HCT116 (cell line): ENCODE data around the gene DNAJC6. TPM values are rescaled to one million over a fixed set of nuclear protein-coding genes. Genes with fewer than 3 reads are reported as not detected.

Source experiments
- ATAC-seq: fragments of 200-7000 bp; cut with Tn5 transposase; 2 replicates; pipeline ENCODE4 v1.9.1; 2020; ENCODE audit warnings: mild to moderate bottlenecking, moderate library complexity
- BruUV-seq: library from RNA; stranded (reverse); fragments of 400-500 nt; replicated peaks from 2 replicates; lab custom pipeline; 2021; lab: Mats Ljungman, UMichigan
- CTCF ChIA-PET: fragments of 300-600 bp; sonication (Branson Sonifier 250); formaldehyde crosslinking; loops from one replicate; lab custom pipeline; 2021; ENCODE audit warnings: antibody characterized with exemption; lab: Charles Lee
- POLR2A ChIA-PET: fragments of 300-600, 350-600 bp; sonication (Branson Sonifier 250); formaldehyde crosslinking; loops from one replicate; lab custom pipeline; 2021; ENCODE audit warnings: antibody characterized with exemption; lab: Charles Lee
- RAD21 ChIA-PET, 2 experiments: fragments of 300-600 bp; sonication (Branson Sonifier 250); formaldehyde crosslinking; loops; one replicate each; lab custom pipeline; 2023; ENCODE audit warnings: low total read pairs in 2 of 2; ENCODE audit not compliant: uncharacterized antibody in 2 of 2, unreplicated experiment in 2 of 2, low non-redundant PET in 1 of 2; lab: Charles Lee
- DNase-seq: peaks from one replicate; pipeline ENCODE4 v3.0.0-alpha.2; 2010; ENCODE audit warnings: low read depth, low spot score
- H2AFZ ChIP-seq: fragments of 200-600 bp; shearing (Covaris generic), sonication (generic); 2 replicates; pipeline ENCODE4 v1.6.1; 2017; ENCODE audit warnings: low read depth, mixed run types, mixed read lengths, antibody characterized with exemption, low read length; ENCODE audit not compliant: poor library complexity, severe bottlenecking
- H3K27ac ChIP-seq: 2 replicates; pipeline ENCODE4 v1.5.1; 2012; ENCODE audit warnings: low read depth, low read length
- H3K27me3 ChIP-seq: fragments of 200-600 bp; sonication (generic); 2 replicates; pipeline ENCODE4 v1.6.1; 2016; ENCODE audit warnings: mixed run types, low read length, mixed read lengths; ENCODE audit not compliant: insufficient read depth
- H3K36me3 ChIP-seq, 2 experiments: fragments of 200-500 bp in 1 of 2; fragments of 200-600 bp in 1 of 2; sonication (Bioruptor generic) in 1 of 2; sonication (generic) in 1 of 2; 2 replicates each; pipeline versions ENCODE4 v1.5.1 to v1.6.1; 2014 to 2016; ENCODE audit warnings: low read length in 2 of 2, inconsistent platforms in 1 of 2, mixed read lengths in 1 of 2, mixed run types in 1 of 2; ENCODE audit not compliant: insufficient read depth in 2 of 2, control insufficient read depth in 1 of 2
- H3K4me1 ChIP-seq, 2 experiments: fragments of 200-600 bp in 1 of 2; sonication (generic) in 1 of 2; 2 replicates each; pipeline versions ENCODE4 v1.5.1 to v1.6.1; 2012 to 2017; ENCODE audit warnings: low read length in 2 of 2, inconsistent platforms in 1 of 2, mild to moderate bottlenecking in 1 of 2, mixed read lengths in 1 of 2, mixed run types in 1 of 2, moderate library complexity in 1 of 2; ENCODE audit not compliant: insufficient read depth in 2 of 2, control insufficient read depth in 1 of 2
- H3K4me2 ChIP-seq: fragments of 200-600 bp; sonication (generic); 2 replicates; pipeline ENCODE4 v1.6.1; 2017; ENCODE audit warnings: mixed run types, low read length, mixed read lengths
- H3K4me3 ChIP-seq, 2 experiments: fragments of 200-600 bp in 1 of 2; sonication (generic) in 1 of 2; replicated peaks in 1 of 2; 2 replicates each; pipeline ENCODE4 v1.5.1; 2011 to 2016; ENCODE audit warnings: low read length in 2 of 2, control low read depth in 1 of 2, low read depth in 1 of 2, mild to moderate bottlenecking in 1 of 2, mixed read lengths in 1 of 2, mixed run types in 1 of 2
- H3K79me2 ChIP-seq: fragments of 200-600 bp; sonication (generic); 2 replicates; pipeline ENCODE4 v1.6.1; 2017; ENCODE audit warnings: mild to moderate bottlenecking, mixed run types, low read length, moderate library complexity, mixed read lengths; ENCODE audit not compliant: insufficient read depth
- H3K9ac ChIP-seq: fragments of 200-600 bp; sonication (generic); 2 replicates; pipeline ENCODE4 v1.6.1; 2016; ENCODE audit warnings: low read length, mixed read lengths
- H3K9me2 ChIP-seq: fragments of 200-600 bp; sonication (generic), shearing (Covaris generic); 2 replicates; pipeline ENCODE4 v1.6.1; 2017; ENCODE audit warnings: mixed run types, mild to moderate bottlenecking, moderate library complexity; ENCODE audit not compliant: insufficient read depth
- H3K9me3 ChIP-seq, 2 experiments: fragments of 200-500 bp in 1 of 2; fragments of 200-600 bp in 1 of 2; sonication (Bioruptor generic) in 1 of 2; sonication (generic) in 1 of 2; 2 replicates each; pipeline ENCODE4 v1.6.1; 2014 to 2017; ENCODE audit warnings: low read length in 2 of 2, mixed read lengths in 2 of 2, inconsistent platforms in 1 of 2, low read depth in 1 of 2, mild to moderate bottlenecking in 1 of 2, mixed run types in 1 of 2, moderate library complexity in 1 of 2; ENCODE audit not compliant: control insufficient read depth in 1 of 2, insufficient read depth in 1 of 2
- H4K20me1 ChIP-seq: fragments of 200-600 bp; sonication (generic), shearing (Covaris generic); 2 replicates; pipeline ENCODE4 v1.6.1; 2017; ENCODE audit warnings: mixed run types, mild to moderate bottlenecking, moderate library complexity; ENCODE audit not compliant: insufficient read depth
- EGR1 ChIP-seq: IDR thresholded peaks from 2 replicates; pipeline ENCODE4 v1.6.1; 2012; ENCODE audit warnings: low read depth
- ELF1 ChIP-seq: IDR thresholded peaks from 2 replicates; pipeline ENCODE4 v1.6.1; 2012; ENCODE audit warnings: low read depth, borderline replicate concordance
- EZH2 ChIP-seq: fragments of 200-600 bp; sonication (generic); IDR thresholded peaks from 2 replicates; pipeline ENCODE4 v1.6.1; 2017; ENCODE audit warnings: antibody characterized with exemption, mixed run types
- EZH2phosphoT487 ChIP-seq: fragments of 200-600 bp; IDR thresholded peaks from 2 replicates; pipeline ENCODE4 v1.6.1; 2018; ENCODE audit warnings: antibody characterized with exemption, borderline replicate concordance
- JUND ChIP-seq: IDR thresholded peaks from 2 replicates; pipeline ENCODE4 v1.6.1; 2012
- POLR2AphosphoS5 ChIP-seq: IDR thresholded peaks from 2 replicates; pipeline ENCODE4 v1.6.1; 2011; ENCODE audit warnings: mild to moderate bottlenecking, low read depth, low read length, moderate library complexity
- RAD21 ChIP-seq: IDR thresholded peaks from 2 replicates; pipeline ENCODE4 v1.6.1; 2012; ENCODE audit warnings: low read depth, mild to moderate bottlenecking
- REST ChIP-seq: IDR thresholded peaks from 2 replicates; pipeline ENCODE4 v1.6.1; 2012; ENCODE audit warnings: low read depth
- YY1 ChIP-seq: IDR thresholded peaks from 2 replicates; pipeline ENCODE4 v1.6.1; 2011; ENCODE audit warnings: low read length, low read depth, moderate library complexity, mild to moderate bottlenecking; ENCODE audit not compliant: insufficient replicate concordance; ENCODE audit errors: extremely low read depth
- ZNF274 ChIP-seq: fragments of 200-500 bp; sonication (Bioruptor generic); IDR thresholded peaks from 2 replicates; pipeline ENCODE4 v1.6.1; 2014; ENCODE audit warnings: mild to moderate bottlenecking, low read depth, low read length, inconsistent platforms
- intact Hi-C: fragments of 100-400 bp; cut with micrococcal nuclease; formaldehyde crosslinking; loops from 2 replicates; pipeline ENCODE4 v1.10.0; 2022
- total RNA-seq: library from RNA; stranded (reverse); gene quantifications from one replicate; pipeline ENCODE4 v1.2.1, GENCODE V29; 2021; ENCODE audit not compliant: unreplicated experiment
- TF ChIP-seq, protein P1 (sequence below): IDR thresholded peaks from 2 replicates; pipeline ENCODE4 v1.6.1; 2011; ENCODE audit warnings: mild to moderate bottlenecking, low read length, moderate library complexity; ENCODE audit not compliant: insufficient replicate concordance; ENCODE audit errors: extremely low read depth
- TF ChIP-seq, protein P2 (sequence below): IDR thresholded peaks from 2 replicates; pipeline ENCODE4 v1.6.1; 2012

The DNAJC6 gene
- total RNA-seq, 1 experiment from 2014 or later = 9.0 TPM

DNA sequence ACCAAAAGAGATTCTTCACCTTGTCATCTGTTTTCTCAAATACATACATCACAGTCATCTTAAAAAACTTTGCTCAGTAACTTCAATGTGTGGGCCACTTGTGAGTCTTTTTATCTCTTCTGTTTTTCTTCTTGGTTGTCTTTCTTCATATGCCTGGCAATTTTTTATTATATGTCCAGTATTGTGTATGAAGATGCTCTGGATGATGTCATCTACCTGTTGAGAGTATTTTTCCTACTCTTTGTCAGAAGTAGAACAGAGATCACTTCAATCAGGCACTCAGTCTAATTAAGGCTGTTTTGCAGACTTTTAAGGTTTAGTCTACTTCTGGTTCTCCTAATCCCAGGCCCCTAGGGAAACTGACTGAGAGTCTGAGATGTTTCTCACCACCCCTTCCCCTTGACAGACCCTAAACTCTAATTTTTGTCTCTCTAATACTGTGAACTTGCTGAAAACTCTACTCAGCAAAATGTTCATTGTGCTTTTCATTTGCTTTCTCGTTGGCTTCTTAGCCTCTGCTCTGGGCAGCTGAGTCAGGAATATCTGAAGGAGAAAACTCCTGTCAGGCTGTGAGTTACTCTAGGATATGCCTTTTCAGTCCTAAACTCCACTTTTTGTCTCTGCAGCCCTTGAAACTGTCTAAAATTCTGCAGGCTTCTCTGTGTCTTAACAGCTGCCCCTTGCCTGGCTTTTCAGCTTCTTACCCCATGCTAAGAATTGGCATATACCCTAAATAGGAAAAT, 33.0 kb upstream of the DNAJC6 start:
- RAD21 ChIA-PET = no interaction called here
- H4K20me1 ChIP-seq = no peaks in the 10 kb centered on the region
- H3K9me2 ChIP-seq = no peaks in the 10 kb centered on the region
- TF ChIP-seq REST (no peak), RAD21 (no peak), EZH2phosphoT487 (no peak), YY1 (no peak), EZH2 (no peak), ELF1 (no peak), JUND (no peak), POLR2AphosphoS5 (no peak), EGR1 (no peak), ZNF274 (no peak)
- TF ChIP-seq, protein P1, sequence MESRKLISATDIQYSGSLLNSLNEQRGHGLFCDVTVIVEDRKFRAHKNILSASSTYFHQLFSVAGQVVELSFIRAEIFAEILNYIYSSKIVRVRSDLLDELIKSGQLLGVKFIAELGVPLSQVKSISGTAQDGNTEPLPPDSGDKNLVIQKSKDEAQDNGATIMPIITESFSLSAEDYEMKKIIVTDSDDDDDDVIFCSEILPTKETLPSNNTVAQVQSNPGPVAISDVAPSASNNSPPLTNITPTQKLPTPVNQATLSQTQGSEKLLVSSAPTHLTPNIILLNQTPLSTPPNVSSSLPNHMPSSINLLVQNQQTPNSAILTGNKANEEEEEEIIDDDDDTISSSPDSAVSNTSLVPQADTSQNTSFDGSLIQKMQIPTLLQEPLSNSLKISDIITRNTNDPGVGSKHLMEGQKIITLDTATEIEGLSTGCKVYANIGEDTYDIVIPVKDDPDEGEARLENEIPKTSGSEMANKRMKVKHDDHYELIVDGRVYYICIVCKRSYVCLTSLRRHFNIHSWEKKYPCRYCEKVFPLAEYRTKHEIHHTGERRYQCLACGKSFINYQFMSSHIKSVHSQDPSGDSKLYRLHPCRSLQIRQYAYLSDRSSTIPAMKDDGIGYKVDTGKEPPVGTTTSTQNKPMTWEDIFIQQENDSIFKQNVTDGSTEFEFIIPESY = no peak
- TF ChIP-seq, protein P2, sequence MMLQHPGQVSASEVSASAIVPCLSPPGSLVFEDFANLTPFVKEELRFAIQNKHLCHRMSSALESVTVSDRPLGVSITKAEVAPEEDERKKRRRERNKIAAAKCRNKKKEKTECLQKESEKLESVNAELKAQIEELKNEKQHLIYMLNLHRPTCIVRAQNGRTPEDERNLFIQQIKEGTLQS = no peak
- ATAC-seq (no peak), DNase-seq (no peak)
- CTCF ChIA-PET = no interaction called here
- no peak overlapping the region for H3K4me3 ChIP-seq
- POLR2A ChIA-PET = no interaction called here
- H3K27me3 ChIP-seq = no peaks in the 10 kb centered on the region
- BruUV-seq = no TSS peak
- H3K36me3 ChIP-seq = no peaks in the 10 kb centered on the region
- no peaks in the 10 kb centered on the region for H3K4me1 ChIP-seq
- no peaks in the 10 kb centered on the region for H3K9me3 ChIP-seq
- H2AFZ ChIP-seq = no peak overlapping the region
- intact Hi-C loops = no loop called here
- H3K79me2 ChIP-seq = no peaks in the 10 kb centered on the region
- no peak overlapping the region for H3K9ac ChIP-seq
- no peak overlapping the region for H3K4me2 ChIP-seq
- H3K27ac ChIP-seq = no peak overlapping the region
